Memory B cell (primary cell): ENCODE measurements around the gene SCN1B.

Experiments
- ATAC-seq: fragments of 150-1000 bp; cut with Tn5 transposase; 2 replicates; pipeline ENCODE4 v1.10.0; 2021; ENCODE audit warnings: low read depth, mild to moderate bottlenecking, moderate library complexity
- DNase-seq, 2 donors: peaks; one replicate each; pipeline ENCODE4 v3.0.0; 2022; ENCODE audit warnings: low spot score in 2 of 2
- H3K27ac Mint-ChIP-seq: one replicate; pipeline ENCODE4 v1.8.0; 2022; ENCODE audit warnings: mild to moderate bottlenecking, moderate library complexity, mixed read lengths
- H3K27me3 Mint-ChIP-seq: one replicate; pipeline ENCODE4 v1.8.0; 2022; ENCODE audit warnings: mixed read lengths
- H3K36me3 Mint-ChIP-seq: one replicate; pipeline ENCODE4 v1.8.0; 2022; ENCODE audit warnings: mild to moderate bottlenecking, mixed read lengths
- H3K4me1 Mint-ChIP-seq: one replicate; pipeline ENCODE4 v1.8.0; 2022; ENCODE audit warnings: mixed read lengths
- H3K4me3 Mint-ChIP-seq: one replicate; pipeline ENCODE4 v1.8.0; 2022; ENCODE audit warnings: mild to moderate bottlenecking, moderate library complexity, mixed read lengths
- H3K9me3 Mint-ChIP-seq: one replicate; pipeline ENCODE4 v1.8.0; 2022; ENCODE audit warnings: mixed read lengths

The SCN1B gene

GRCh38 chr19:35068941-35069634 is 38.8 kb downstream of the SCN1B start:
- Mint-ChIP-seq H3K27me3 (no peaks in the 10 kb centered on the region), H3K36me3 (no peaks in the 10 kb centered on the region), H3K9me3 (no peaks in the 10 kb centered on the region), H3K4me3 (no peak overlapping the region), H3K27ac (no peak overlapping the region), H3K4me1 (peaks cover 10% of the 10 kb centered on the region)
- ATAC-seq (no peak), DNase-seq (no peak)

GRCh38 chr19:35069696-35070095 is 39.4 kb downstream of the SCN1B start:
- ATAC-seq (no peak), DNase-seq (no peak)
- Mint-ChIP-seq H3K4me1 (peaks cover 10% of the 10 kb centered on the region), H3K27me3 (no peaks in the 10 kb centered on the region), H3K9me3 (no peaks in the 10 kb centered on the region), H3K36me3 (no peaks in the 10 kb centered on the region), H3K27ac (no peak overlapping the region), H3K4me3 (no peak overlapping the region)

- H3K4me1 Mint-ChIP-seq: peaks cover 15% of the 10 kb centered on the region
- no peaks in the 10 kb centered on the region for H3K9me3 Mint-ChIP-seq
- H3K27me3 Mint-ChIP-seq: peaks cover 3% of the 10 kb centered on the region
- no peak overlapping the region for H3K4me3 Mint-ChIP-seq
- no peak overlapping the region for H3K27ac Mint-ChIP-seq
- no peaks in the 10 kb centered on the region for H3K36me3 Mint-ChIP-seq
- DNase-seq: no peak
- ATAC-seq: no peak
Measured at GRCh38 chr19:35070471-35070870, 40.2 kb downstream of the SCN1B start.

- Mint-ChIP-seq H3K27me3 (peaks cover 7% of the 10 kb centered on the region), H3K4me1 (peaks cover 21% of the 10 kb centered on the region)
Measured at GRCh38 chr19:35073516-35073915, 43.2 kb downstream of the SCN1B start.

GRCh38 chr19:35073941-35074340 is 43.7 kb downstream of the SCN1B start:
- ATAC-seq (no peak), DNase-seq (no peak)
- H3K4me1 Mint-ChIP-seq: peaks cover 24% of the 10 kb centered on the region
- H3K27me3 Mint-ChIP-seq: peaks cover 10% of the 10 kb centered on the region
- H3K4me3 Mint-ChIP-seq: no peak overlapping the region
- H3K36me3 Mint-ChIP-seq: peaks cover 2% of the 10 kb centered on the region
- H3K9me3 Mint-ChIP-seq: no peaks in the 10 kb centered on the region
- no peak overlapping the region for H3K27ac Mint-ChIP-seq

More at GRCh38 chr19:35073516-35073915, 43.2 kb downstream of the SCN1B start:
- Mint-ChIP-seq H3K9me3 (no peaks in the 10 kb centered on the region), H3K4me3 (no peak overlapping the region), H3K36me3 (no peaks in the 10 kb centered on the region), H3K27ac (no peak overlapping the region)
- DNase-seq: no peak
- ATAC-seq: no peak

- no peak overlapping the region for H3K4me3 Mint-ChIP-seq
- H3K9me3 Mint-ChIP-seq: no peaks in the 10 kb centered on the region
- no peak overlapping the region for H3K27ac Mint-ChIP-seq
- no peak for DNase-seq
- H3K4me1 Mint-ChIP-seq: peaks cover 25% of the 10 kb centered on the region
- H3K27me3 Mint-ChIP-seq: peaks cover 14% of the 10 kb centered on the region
- ATAC-seq: no peak
- H3K36me3 Mint-ChIP-seq: peaks cover 2% of the 10 kb centered on the region
Measured at GRCh38 chr19:35074426-35075201, 44.3 kb downstream of the SCN1B start.

- Mint-ChIP-seq H3K4me3 (no peak overlapping the region), H3K9me3 (no peaks in the 10 kb centered on the region), H3K27ac (no peak overlapping the region)
Measured at GRCh38 chr19:35075202-35076025, 45.1 kb downstream of the SCN1B start.

GRCh38 chr19:35076026-35076370 is 45.7 kb downstream of the SCN1B start:
- Mint-ChIP-seq H3K27ac (no peak overlapping the region), H3K9me3 (no peaks in the 10 kb centered on the region), H3K36me3 (peaks cover 2% of the 10 kb centered on the region), H3K27me3 (peaks cover 14% of the 10 kb centered on the region), H3K4me3 (no peak overlapping the region), H3K4me1 (peaks cover 25% of the 10 kb centered on the region)
- no peak for ATAC-seq
- no peak for DNase-seq

More at GRCh38 chr19:35075202-35076025, 45.1 kb downstream of the SCN1B start:
- H3K36me3 Mint-ChIP-seq: peaks cover 2% of the 10 kb centered on the region
- ATAC-seq: no peak
- peaks cover 14% of the 10 kb centered on the region for H3K27me3 Mint-ChIP-seq
- H3K4me1 Mint-ChIP-seq: peaks cover 25% of the 10 kb centered on the region
- no peak for DNase-seq

- Mint-ChIP-seq H3K4me1 (peaks cover 25% of the 10 kb centered on the region), H3K27me3 (peaks cover 14% of the 10 kb centered on the region), H3K36me3 (peaks cover 2% of the 10 kb centered on the region), H3K4me3 (no peak overlapping the region), H3K9me3 (no peaks in the 10 kb centered on the region), H3K27ac (no peak overlapping the region)
- ATAC-seq (no peak), DNase-seq (no peak)
Measured at GRCh38 chr19:35076657-35077056, 46.4 kb downstream of the SCN1B start.

GRCh38 chr19:35077411-35078223 is 47.3 kb downstream of the SCN1B start:
- DNase-seq: no peak
- H3K27me3 Mint-ChIP-seq: peaks cover 14% of the 10 kb centered on the region
- no peak overlapping the region for H3K27ac Mint-ChIP-seq
- H3K4me3 Mint-ChIP-seq: no peak overlapping the region
- peaks cover 27% of the 10 kb centered on the region for H3K4me1 Mint-ChIP-seq
- peaks cover 4% of the 10 kb centered on the region for H3K36me3 Mint-ChIP-seq
- no peaks in the 10 kb centered on the region for H3K9me3 Mint-ChIP-seq
- no peak for ATAC-seq

- ATAC-seq (no peak), DNase-seq (no peak)
- Mint-ChIP-seq H3K4me3 (no peak overlapping the region), H3K27me3 (peaks cover 14% of the 10 kb centered on the region), H3K36me3 (peaks cover 4% of the 10 kb centered on the region), H3K4me1 (peaks cover 43% of the 10 kb centered on the region), H3K27ac (no peak overlapping the region), H3K9me3 (no peaks in the 10 kb centered on the region)
Measured at GRCh38 chr19:35079826-35080225, 49.6 kb downstream of the SCN1B start.

- Mint-ChIP-seq H3K9me3 (no peaks in the 10 kb centered on the region), H3K4me3 (no peak overlapping the region), H3K36me3 (peaks cover 4% of the 10 kb centered on the region), H3K4me1 (peaks cover 44% of the 10 kb centered on the region), H3K27ac (no peak overlapping the region), H3K27me3 (peaks cover 12% of the 10 kb centered on the region)
- ATAC-seq (no peak), DNase-seq (no peak)
Measured at GRCh38 chr19:35080613-35081170, 50.4 kb downstream of the SCN1B start.

GRCh38 chr19:35081201-35081600 is 50.9 kb downstream of the SCN1B start:
- Mint-ChIP-seq H3K36me3 (peaks cover 4% of the 10 kb centered on the region), H3K27me3 (peaks cover 12% of the 10 kb centered on the region), H3K4me3 (no peak overlapping the region), H3K4me1 (peaks cover 49% of the 10 kb centered on the region), H3K9me3 (no peaks in the 10 kb centered on the region), H3K27ac (no peak overlapping the region)
- no peak for ATAC-seq
- no peak for DNase-seq
